ENCODE results near the gene IQSEC1. TPM values are rescaled to one million over a fixed set of nuclear protein-coding genes. Genes with fewer than 3 reads are reported as not detected.
A peak's percentile ranks its signal among the peaks of the same experiment; 100 is the strongest.

IQSEC1 gene
- total RNA-seq, 1 donor from 2014 or later: 81.2 TPM

DNA sequence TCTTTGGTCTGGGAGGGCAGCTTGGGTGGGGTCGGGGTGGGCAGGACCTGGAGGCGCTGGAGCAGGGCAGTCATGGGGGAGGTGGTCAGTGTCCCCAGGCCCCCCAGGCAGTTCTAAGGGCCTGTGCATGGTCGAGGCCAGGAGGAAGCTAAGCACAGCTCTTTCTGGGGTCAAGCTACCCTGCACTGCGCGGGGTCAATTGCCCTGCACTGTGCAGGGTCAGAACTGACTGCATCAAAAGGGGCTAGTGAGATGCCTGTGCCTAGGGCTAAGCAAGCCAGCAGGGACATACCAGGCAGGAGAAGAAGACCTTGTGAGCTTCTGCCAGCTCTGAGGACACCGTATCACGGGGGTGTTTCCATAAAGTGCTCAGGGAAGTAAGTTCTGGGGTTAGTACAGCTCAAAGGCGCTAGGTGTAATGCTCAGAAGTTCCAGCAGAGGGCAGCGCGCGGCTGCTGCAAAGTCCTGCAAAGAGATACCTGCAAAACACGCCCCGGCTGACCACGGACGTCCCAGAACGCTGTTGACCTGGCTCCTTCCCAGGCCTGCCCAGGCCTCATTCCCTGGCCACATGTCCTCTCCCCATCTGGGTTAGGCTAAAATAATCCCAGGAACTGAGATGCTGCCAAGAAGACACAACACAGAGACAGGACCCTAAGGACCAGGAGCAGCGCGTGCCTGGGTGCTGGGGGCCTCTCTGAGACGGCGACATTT is 18.8 kb upstream of the IQSEC1 start:
- peak; percentile 93 for DNase-seq (ENCODE audit: missing footprints)
- intact Hi-C loops (cut with DNase I): loop anchor here (1.0 to 2.0 kb wide), 3 partner anchors 191 to 557 kb away; no protein-coding TSS in a partner anchor
- ATAC-seq: peak; percentile 83

- DNase-seq (ENCODE audit: missing footprints) (no peak), ATAC-seq (no peak)
- intact Hi-C loops (cut with DNase I): no loop called here
Observed at GRCh38 chr3:13088028-13089006, 15.1 kb upstream of the IQSEC1 start.

- intact Hi-C loops (cut with DNase I): no loop called here
- ATAC-seq: no peak
Observed at GRCh38 chr3:13087320-13087990, 14.2 kb upstream of the IQSEC1 start.

DNA sequence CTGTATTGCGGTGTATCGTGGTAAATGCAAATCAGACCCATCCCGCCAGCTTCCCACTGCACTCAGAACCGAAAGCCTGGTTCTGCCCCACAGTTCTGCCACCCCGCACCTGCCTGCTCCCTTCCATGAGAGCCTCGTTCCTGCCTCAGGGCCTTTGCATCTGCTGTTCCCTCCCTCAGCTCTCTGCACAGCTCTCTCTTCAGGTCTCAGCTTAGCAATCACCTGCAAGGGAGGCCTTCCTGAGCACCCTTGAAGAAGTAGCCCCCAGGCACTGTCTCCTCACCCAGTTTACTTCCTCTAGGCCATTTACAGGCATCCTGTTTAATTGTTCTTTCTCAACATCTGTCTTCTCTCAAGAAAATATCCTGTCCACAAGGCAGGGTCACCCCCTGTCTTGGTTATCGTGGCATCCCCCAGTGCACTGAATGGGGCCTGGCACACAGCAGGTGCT is 13.3 kb upstream of the IQSEC1 start:
- ATAC-seq: no peak
- no peak for DNase-seq (ENCODE audit: missing footprints)
- intact Hi-C loops (cut with DNase I): no loop called here

More at GRCh38 chr3:13087320-13087990, 14.2 kb upstream of the IQSEC1 start:
- DNase-seq (ENCODE audit: missing footprints): no peak

DNA sequence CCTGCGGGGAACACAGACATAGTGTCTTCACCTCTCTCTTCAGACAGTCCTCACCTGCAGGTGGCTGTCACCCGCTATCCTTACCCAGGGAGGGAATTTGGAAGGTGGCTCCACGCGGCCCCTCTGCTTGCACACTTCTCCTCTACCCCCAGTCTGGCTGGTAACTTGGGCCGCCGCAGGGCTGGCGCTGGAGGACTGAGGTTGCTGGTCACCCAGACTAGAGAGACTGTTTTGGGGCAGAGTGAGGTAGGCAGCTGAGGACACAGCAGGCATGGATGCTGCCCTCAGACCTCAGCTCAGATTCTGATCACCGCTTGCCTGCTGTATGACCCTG is 12.6 kb upstream of the IQSEC1 start:
- no peak for ATAC-seq
- intact Hi-C loops (cut with DNase I): no loop called here
- DNase-seq (ENCODE audit: missing footprints): no peak

GRCh38 chr3:13085081-13085845 is 12.0 kb upstream of the IQSEC1 start:
- intact Hi-C loops (cut with DNase I): no loop called here
- DNase-seq (ENCODE audit: missing footprints) (no peak), ATAC-seq (no peak)

- ATAC-seq (no peak), DNase-seq (ENCODE audit: missing footprints) (no peak)
- intact Hi-C loops (cut with DNase I): no loop called here
Observed at GRCh38 chr3:13083898-13084297, 10.7 kb upstream of the IQSEC1 start.

DNA sequence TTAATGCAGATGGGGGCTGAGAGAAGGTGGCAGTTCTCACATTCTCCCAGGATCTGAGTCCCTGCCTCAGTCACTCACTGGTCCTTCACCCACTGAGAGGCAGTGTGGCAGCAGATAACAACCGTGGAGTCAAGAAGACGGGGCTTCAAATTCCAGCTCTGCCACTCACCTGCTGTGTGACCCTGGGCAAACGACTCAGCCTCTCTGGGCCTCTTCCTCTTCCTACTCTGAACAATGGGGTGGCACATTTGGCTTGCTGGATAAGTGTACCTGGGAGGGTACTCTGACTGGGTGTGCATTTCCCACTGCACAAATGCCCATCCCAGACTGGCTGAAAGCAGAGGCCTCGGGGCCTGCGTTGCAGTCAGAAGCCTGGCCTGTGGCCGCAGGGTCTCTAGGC is 10.0 kb upstream of the IQSEC1 start:
- no peak for ATAC-seq
- intact Hi-C loops (cut with DNase I): no loop called here

GRCh38 chr3:13082677-13083076 is 9.4 kb upstream of the IQSEC1 start:
- intact Hi-C loops (cut with DNase I): no loop called here
- DNase-seq (ENCODE audit: missing footprints): no peak
- no peak for ATAC-seq

More for the DNA sequence above, 10.0 kb upstream of the IQSEC1 start:
- DNase-seq (ENCODE audit: missing footprints): no peak

DNA sequence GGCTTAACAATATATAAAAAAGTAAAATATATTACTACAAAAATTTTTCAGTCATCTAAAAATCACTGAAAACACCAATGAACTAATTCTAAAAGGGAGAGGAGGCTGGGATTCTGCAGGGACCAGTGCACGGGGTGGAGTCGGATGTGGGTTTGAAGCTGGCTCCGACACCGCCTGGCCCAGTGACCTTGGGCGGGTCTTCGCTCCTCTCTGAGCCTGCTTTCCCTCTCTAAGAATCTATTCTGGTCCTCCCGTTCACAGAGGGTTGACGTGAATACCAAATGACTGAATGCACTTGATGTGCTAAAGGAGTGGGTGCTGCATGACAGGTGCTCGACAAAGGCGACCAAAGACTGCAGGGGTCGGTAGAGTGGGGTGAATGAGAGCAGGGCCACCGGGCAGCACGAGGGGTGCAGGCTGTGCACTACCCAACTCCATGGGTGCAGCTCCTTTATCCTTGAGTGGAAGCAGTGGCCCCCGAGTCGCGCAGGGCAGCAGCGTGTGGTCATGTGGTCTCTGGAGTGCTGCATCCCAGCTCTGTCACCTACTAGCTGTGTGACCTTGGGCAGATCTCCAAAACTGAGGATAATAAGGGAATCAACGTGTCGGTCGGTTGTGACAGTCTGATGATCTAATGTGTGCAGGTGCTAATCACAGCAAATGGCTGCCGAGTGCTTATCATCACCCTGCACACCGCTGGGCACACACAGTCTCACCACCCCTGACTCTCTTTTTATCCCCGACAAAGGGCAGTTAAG is 8.6 kb upstream of the IQSEC1 start:
- no peak for DNase-seq (ENCODE audit: missing footprints)
- intact Hi-C loops (cut with DNase I): no loop called here
- ATAC-seq: peak; percentile 63

DNA sequence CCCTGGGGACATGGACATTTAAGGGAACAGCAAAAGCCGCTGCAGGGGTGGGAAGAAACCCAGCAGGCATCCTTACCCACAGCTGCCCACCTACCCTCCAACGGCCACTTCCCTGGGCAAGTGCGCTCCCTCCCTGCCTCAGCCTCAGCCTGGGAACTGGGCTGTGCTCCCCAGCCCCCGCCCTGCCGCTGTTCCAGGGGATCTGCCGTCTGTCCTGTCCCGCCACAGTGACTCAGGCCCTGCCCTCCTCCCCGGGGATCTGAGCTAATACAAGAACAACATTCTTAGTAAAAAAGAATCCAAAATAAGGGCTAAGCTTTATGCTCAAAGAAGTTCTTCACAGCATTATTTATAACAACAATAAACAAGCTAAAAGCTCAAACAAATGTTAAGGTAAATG is 7.4 kb upstream of the IQSEC1 start:
- DNase-seq (ENCODE audit: missing footprints): peak; percentile 91
- intact Hi-C loops (cut with DNase I): no loop called here

DNA sequence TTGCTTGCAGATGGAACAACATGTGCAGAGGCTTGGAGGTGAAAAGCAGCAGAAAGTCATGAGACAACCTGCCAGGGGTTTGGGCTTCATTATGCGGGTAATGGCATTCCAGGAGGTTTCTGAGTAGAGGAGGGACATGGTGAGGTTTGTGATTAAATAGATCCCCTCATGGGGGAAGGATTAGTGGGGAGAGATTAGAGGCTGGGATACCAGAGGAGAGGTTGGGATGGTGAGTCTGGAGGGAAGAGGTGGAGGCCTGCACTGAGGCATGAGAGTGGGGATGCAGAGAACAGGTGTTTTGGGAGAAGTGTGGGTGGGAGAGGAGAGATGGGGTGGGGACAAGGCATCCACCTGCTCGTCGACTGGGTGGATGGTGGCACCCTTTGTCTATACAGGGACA is 6.8 kb upstream of the IQSEC1 start:
- DNase-seq (ENCODE audit: missing footprints) (no peak), ATAC-seq (no peak)
- intact Hi-C loops (cut with DNase I): no loop called here

More for the DNA sequence above, 7.4 kb upstream of the IQSEC1 start:
- ATAC-seq: peak; percentile 43

- ATAC-seq: no peak
- intact Hi-C loops (cut with DNase I): no loop called here
- no peak for DNase-seq (ENCODE audit: missing footprints)
Observed at GRCh38 chr3:13079510-13079909, 6.3 kb upstream of the IQSEC1 start.

DNA sequence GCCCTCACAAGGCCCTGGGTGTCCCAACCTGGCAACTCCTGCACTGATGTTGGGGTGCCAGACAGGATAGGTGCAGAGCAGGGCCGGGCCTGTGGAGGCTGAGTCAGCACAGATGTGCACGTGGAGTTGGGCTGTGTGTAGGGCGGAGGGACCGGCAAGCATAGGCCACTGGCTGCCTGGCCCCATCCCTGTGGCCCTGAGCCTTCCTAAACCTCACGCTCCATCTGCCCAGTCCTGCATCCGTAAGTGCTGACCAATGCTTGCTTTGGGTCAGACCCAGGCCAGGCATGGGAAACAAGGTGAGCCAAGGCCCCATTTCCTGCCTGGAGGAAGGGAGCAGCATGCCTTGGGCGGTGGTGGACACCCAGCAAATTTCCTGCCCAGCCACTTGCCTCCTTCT is 5.8 kb upstream of the IQSEC1 start:
- ATAC-seq: no peak
- intact Hi-C loops (cut with DNase I): no loop called here
- no peak for DNase-seq (ENCODE audit: missing footprints)

- ATAC-seq (no peak), DNase-seq (ENCODE audit: missing footprints) (no peak)
Observed at GRCh38 chr3:13078163-13078905, 5.1 kb upstream of the IQSEC1 start.

GRCh38 chr3:13077431-13078162 is 4.4 kb upstream of the IQSEC1 start:
- ATAC-seq (peak; percentile 40), DNase-seq (ENCODE audit: missing footprints) (no peak)
- intact Hi-C loops (cut with DNase I): no loop called here

More at GRCh38 chr3:13078163-13078905, 5.1 kb upstream of the IQSEC1 start:
- intact Hi-C loops (cut with DNase I): no loop called here
